Measurements from ENCODE around the gene MCM3AP. TPM values are rescaled to one million over a fixed set of nuclear protein-coding genes. Genes with fewer than 3 reads are reported as not detected.

Gene MCM3AP
- total RNA-seq, 2 donors from 2014 or later: 84.3 to 101 TPM

DNA sequence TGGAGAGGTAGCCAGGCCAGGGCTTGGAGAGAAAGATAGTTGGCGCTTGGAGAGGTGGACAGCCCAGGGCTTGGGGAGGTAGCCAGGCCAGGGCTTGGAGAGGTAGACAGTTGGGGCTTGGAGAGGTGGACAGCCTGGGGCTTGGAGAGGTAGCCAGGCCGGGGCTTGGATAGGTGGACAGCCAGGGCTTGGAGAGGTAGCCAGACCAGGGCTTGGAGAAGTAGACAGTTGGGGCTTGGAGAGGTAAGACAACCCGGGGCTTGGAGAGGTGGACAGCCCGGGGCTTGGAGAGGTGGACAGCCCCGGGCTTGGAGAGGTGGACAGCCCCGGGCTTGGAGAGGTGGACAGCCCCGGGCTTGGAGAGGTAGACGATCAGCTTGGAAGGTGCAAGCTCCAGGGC lies 64.6 kb downstream of the MCM3AP start:
- DNase-seq (ENCODE audit: low spot score): no peak
- no peak overlapping the region for H3K27ac ChIP-seq
- H3K36me3 ChIP-seq: peaks cover 29% of the 10 kb centered on the region
- no peak for ATAC-seq (ENCODE audit: insufficient number of reproducible peaks, low FRiP score, low read depth)
- peaks cover 7 to 13% of the 10 kb centered on the region in 2 donors for H3K4me1 ChIP-seq (ENCODE audit: control insufficient read depth in 1 of 2, low read depth in 2 of 2)
- no peak overlapping the region for H3K4me3 ChIP-seq
- H3K27me3 ChIP-seq (replicated peaks; ENCODE audit: insufficient read depth): no peaks in the 10 kb centered on the region
- TF ChIP-seq, protein P1, sequence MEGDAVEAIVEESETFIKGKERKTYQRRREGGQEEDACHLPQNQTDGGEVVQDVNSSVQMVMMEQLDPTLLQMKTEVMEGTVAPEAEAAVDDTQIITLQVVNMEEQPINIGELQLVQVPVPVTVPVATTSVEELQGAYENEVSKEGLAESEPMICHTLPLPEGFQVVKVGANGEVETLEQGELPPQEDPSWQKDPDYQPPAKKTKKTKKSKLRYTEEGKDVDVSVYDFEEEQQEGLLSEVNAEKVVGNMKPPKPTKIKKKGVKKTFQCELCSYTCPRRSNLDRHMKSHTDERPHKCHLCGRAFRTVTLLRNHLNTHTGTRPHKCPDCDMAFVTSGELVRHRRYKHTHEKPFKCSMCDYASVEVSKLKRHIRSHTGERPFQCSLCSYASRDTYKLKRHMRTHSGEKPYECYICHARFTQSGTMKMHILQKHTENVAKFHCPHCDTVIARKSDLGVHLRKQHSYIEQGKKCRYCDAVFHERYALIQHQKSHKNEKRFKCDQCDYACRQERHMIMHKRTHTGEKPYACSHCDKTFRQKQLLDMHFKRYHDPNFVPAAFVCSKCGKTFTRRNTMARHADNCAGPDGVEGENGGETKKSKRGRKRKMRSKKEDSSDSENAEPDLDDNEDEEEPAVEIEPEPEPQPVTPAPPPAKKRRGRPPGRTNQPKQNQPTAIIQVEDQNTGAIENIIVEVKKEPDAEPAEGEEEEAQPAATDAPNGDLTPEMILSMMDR (IDR thresholded peaks at IDR 0.05): no peak
- H3K9me3 ChIP-seq: no peaks in the 10 kb centered on the region

DNA sequence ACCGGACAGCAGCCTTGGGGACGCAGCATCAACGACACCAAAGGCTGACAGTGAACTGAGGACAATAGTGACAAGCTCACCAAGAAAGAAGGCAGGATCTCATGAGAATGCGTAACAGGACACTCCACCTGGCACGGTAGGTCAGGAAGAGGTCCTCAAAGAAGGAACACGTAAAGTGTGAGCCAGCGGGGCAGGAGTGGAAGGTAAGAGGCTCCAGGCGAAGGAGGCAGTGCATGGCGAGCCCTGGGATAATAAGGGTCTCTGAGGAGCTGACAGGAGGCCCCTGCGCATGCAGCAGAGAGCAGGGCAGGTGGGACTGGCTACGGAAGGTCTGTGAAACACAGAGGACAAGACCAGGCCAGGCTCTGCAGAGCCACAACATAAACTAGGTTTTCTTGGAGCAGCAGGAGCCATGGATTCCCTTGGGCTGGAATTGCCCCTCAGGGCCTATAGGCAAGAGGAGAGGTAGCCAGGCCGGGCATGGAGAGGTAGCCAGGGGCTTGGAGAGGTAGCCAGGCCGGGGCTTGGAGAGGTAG lies 65.1 kb downstream of the MCM3AP start:
- H3K27me3 ChIP-seq (replicated peaks; ENCODE audit: insufficient read depth): no peaks in the 10 kb centered on the region
- DNase-seq (ENCODE audit: low spot score) (no peak), ATAC-seq (ENCODE audit: insufficient number of reproducible peaks, low FRiP score, low read depth) (no peak)
- H3K4me3 ChIP-seq: no peak overlapping the region
- H3K36me3 ChIP-seq: peaks cover 29% of the 10 kb centered on the region
- H3K27ac ChIP-seq: no peak overlapping the region
- TF ChIP-seq, protein P1 (IDR thresholded peaks at IDR 0.05): no peak
- no peaks in the 10 kb centered on the region for H3K9me3 ChIP-seq
- peaks cover 2 to 8% of the 10 kb centered on the region in 2 donors for H3K4me1 ChIP-seq (ENCODE audit: control insufficient read depth in 1 of 2, low read depth in 2 of 2)

DNA sequence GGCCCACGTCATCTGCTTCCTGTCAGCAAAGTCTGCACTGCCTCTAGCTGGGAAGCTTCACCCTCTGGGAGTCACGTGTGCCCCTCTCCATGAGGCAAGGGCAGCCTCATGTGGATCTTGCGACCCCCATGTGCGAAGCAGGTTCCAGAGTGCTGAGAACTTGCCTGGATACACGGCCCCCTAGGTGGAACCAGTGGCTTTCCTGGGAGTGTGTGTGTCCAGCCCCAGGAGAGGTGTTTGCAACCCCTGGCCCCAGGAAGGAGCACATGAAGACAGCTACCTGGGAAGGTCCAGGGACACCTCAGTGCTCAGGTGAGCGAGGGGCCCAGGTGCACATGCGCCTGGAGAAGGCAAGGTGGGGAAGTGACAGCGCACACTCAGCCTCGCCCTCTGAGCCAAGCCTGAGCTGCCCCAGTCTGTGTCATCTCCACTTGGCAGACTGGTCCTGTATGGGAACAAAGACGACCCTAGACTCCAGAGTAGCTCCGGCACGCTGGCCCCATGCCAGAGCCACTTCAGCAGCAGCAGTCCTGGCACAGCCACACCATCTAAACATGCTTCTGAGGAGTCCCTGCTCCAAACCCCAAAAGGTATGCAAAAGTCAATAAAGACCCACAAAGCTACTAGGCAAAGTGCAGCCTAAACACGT lies 65.7 kb downstream of the MCM3AP start:
- Histone ChIP-seq H3K4me1 (ENCODE audit: control insufficient read depth in 1 of 2, low read depth in 2 of 2) (peaks cover 0 to 1% of the 10 kb centered on the region in 2 donors), H3K27ac (no peak overlapping the region), H3K9me3 (no peaks in the 10 kb centered on the region), H3K36me3 (peaks cover 32% of the 10 kb centered on the region), H3K27me3 (replicated peaks; ENCODE audit: insufficient read depth) (no peaks in the 10 kb centered on the region), H3K4me3 (no peak overlapping the region)
- TF ChIP-seq, protein P1 (IDR thresholded peaks at IDR 0.05): no peak
- DNase-seq (ENCODE audit: low spot score) (no peak), ATAC-seq (ENCODE audit: insufficient number of reproducible peaks, low FRiP score, low read depth) (no peak)

DNA sequence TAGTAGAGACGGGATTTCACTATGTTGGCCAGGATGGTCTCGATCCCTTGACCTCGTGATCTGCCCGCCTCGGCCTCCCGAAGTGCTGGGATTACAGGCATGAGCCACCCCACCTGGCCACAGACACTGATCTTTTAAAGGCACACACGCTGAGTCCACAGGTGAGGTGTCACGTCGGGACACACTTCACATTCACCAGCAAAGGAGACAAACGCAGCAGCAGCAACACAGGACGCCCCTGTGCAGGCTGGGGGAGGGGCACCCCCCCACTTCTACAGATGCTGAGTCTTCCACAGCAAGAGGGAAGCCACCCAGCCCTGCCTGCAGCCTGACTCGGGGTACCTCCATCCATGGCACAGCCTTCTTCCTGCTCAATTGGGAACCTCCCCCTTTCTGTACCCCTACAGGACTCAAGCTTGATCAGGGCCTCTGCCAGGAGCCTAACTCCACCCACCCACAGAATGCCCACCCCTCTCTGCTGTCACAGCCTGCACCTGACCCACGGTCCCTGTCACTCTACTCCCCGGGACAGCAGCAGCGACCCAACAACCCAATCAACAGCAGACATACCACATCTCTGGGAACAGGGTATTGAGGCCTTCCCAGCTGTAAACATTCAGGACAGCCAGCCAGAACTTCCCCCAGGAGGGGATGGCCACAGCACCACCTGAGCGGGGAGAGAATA lies 66.4 kb downstream of the MCM3AP start:
- H3K27ac ChIP-seq: no peak overlapping the region
- peaks cover 39% of the 10 kb centered on the region for H3K36me3 ChIP-seq
- TF ChIP-seq, protein P1 (IDR thresholded peaks at IDR 0.05): no peak
- ATAC-seq (ENCODE audit: insufficient number of reproducible peaks, low FRiP score, low read depth) (no peak), DNase-seq (ENCODE audit: low spot score) (no peak)
- no peaks in the 10 kb centered on the region for H3K4me1 ChIP-seq (ENCODE audit: control insufficient read depth in 1 of 2, low read depth in 2 of 2)
- H3K4me3 ChIP-seq: no peak overlapping the region
- no peaks in the 10 kb centered on the region for H3K27me3 ChIP-seq (replicated peaks; ENCODE audit: insufficient read depth)
- no peaks in the 10 kb centered on the region for H3K9me3 ChIP-seq

DNA sequence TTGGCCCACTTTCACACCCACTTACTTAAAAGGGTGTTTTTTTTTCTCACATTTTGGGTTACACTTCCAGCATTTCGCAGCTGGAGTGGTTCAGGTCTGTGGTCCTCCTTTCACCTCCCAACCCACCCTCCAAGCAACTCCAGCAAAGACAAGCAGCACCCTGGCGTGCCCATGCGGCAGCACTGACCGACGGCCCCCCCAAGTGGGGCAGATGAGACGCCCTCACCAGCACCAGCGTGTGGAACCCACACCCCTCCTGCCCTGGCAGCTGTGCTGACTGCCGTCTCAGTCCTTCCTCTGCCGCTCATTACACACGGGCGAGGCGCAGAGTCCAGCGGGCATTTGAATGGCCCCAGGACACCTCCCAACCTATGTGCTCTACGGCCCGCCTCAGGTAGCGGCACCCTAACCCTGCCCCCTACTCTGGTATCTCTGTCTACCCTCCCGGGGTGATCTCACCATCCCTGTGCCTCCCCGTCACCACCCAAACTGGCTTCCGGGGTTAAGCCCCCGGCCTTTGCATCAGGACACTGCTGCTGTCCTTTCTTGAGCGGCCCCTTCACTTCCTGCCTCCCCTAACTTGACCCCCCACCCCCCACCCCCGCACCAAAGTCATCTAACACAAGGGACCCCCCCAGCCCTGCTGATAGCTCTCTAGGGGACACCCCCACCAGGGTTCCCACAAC lies 67.8 kb downstream of the MCM3AP start:
- Histone ChIP-seq H3K27ac (no peak overlapping the region), H3K4me1 (ENCODE audit: control insufficient read depth in 1 of 2, low read depth in 2 of 2) (no peaks in the 10 kb centered on the region), H3K9me3 (no peaks in the 10 kb centered on the region), H3K4me3 (no peak overlapping the region), H3K27me3 (replicated peaks; ENCODE audit: insufficient read depth) (no peaks in the 10 kb centered on the region), H3K36me3 (peaks cover 48% of the 10 kb centered on the region)
- ATAC-seq (ENCODE audit: insufficient number of reproducible peaks, low FRiP score, low read depth) (no peak), DNase-seq (ENCODE audit: low spot score) (no peak)
- TF ChIP-seq, protein P1 (IDR thresholded peaks at IDR 0.05): no peak
